ENCODE data around the gene RTN1. TPM values are rescaled to one million over a fixed set of nuclear protein-coding genes. Genes with fewer than 3 reads are reported as not detected.
"Not testable (repeated sequence)": the region's sequence is repeated elsewhere in the genome, so short reads cannot be mapped to it uniquely, and the experiment has no call there.

RTN1 gene
- total and polyA plus RNA-seq, 8 donors = 0.61 to 10.6 (median 2.4) TPM; not detected in 2

DNA sequence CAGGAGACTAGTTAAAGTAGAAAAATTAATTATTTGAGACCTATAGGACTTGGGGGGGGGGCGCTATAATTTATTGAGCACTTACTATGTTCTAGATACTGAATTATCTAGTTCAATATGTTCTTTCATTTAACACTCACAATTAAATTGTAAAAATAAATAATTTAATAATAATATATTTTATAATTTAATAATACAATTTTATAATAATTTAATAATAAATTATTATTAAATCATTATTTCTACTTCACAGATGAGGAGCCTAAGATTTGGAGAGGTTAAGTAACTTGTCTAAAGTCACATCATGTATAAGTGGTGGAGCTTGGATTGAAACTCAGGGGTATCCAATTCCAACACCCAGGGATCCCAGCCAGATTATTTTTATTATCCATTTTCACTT lies 195.2 kb downstream of the RTN1 start:
- 73 to 93% (median 89%) methylated on average over 1 of the region's 1 CpG for WGBS, 5 donors
- no peaks in the 10 kb centered on the region for H3K4me1 ChIP-seq
- intact Hi-C loops (cut with DNase I; ENCODE audit: low total_unique reads) = no loop called here

DNA sequence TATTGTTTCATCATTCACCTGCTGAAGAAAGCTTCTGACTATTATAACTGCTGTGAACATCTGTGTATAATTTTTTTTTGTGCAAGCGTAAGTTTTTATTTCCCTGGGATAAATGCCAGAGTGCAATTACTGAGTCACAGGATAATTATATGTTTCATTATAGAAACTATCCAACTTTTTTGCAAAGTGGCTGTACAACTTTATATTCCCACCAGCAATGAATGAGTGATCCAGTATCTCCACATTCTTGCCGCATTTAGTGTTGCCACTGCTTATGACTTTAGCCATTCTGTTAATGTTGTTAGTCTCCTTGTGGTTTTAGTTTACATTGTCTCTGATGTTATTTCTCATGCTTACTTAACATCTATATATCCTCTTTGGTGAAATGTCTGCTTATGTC lies 205.8 kb downstream of the RTN1 start:
- no peaks in the 10 kb centered on the region for H3K4me1 ChIP-seq
- 79 to 92% (median 89%) methylated on average over 2 of the region's 2 CpGs for WGBS, 5 donors
- TF ChIP-seq POLR2A (IDR thresholded peaks at IDR 0.05) (no peak), EP300 (IDR thresholded peaks at IDR 0.05) (no peak), POLR2AphosphoS5 (IDR thresholded peaks at IDR 0.05) (no peak)
- TF ChIP-seq, protein P1, sequence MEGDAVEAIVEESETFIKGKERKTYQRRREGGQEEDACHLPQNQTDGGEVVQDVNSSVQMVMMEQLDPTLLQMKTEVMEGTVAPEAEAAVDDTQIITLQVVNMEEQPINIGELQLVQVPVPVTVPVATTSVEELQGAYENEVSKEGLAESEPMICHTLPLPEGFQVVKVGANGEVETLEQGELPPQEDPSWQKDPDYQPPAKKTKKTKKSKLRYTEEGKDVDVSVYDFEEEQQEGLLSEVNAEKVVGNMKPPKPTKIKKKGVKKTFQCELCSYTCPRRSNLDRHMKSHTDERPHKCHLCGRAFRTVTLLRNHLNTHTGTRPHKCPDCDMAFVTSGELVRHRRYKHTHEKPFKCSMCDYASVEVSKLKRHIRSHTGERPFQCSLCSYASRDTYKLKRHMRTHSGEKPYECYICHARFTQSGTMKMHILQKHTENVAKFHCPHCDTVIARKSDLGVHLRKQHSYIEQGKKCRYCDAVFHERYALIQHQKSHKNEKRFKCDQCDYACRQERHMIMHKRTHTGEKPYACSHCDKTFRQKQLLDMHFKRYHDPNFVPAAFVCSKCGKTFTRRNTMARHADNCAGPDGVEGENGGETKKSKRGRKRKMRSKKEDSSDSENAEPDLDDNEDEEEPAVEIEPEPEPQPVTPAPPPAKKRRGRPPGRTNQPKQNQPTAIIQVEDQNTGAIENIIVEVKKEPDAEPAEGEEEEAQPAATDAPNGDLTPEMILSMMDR (IDR thresholded peaks at IDR 0.05) = no peak
- H3K27me3 ChIP-seq = no peaks in the 10 kb centered on the region
- H3K9me3 ChIP-seq = peaks cover 0 to 13% (median 3%) of the 10 kb centered on the region in 4 donors
- H3K27ac ChIP-seq = no peak overlapping the region
- no peak overlapping the region for H3K4me3 ChIP-seq
- DNase-seq = no peak
- H3K36me3 ChIP-seq = no peaks in the 10 kb centered on the region
- intact Hi-C loops (cut with DNase I; ENCODE audit: low total_unique reads) = no loop called here

More for the DNA sequence above, 195.2 kb downstream of the RTN1 start:
- H3K27me3 ChIP-seq = no peaks in the 10 kb centered on the region
- peaks cover 0 to 6% (median 0%) of the 10 kb centered on the region in 4 donors for H3K9me3 ChIP-seq
- no peak for DNase-seq
- no peak overlapping the region for H3K27ac ChIP-seq
- no peaks in the 10 kb centered on the region for H3K36me3 ChIP-seq
- no peak overlapping the region for H3K4me3 ChIP-seq
- TF ChIP-seq POLR2AphosphoS5 (IDR thresholded peaks at IDR 0.05) (no peak), POLR2A (IDR thresholded peaks at IDR 0.05) (no peak), EP300 (IDR thresholded peaks at IDR 0.05) (no peak)
- TF ChIP-seq, protein P1 (IDR thresholded peaks at IDR 0.05) = no peak

GRCh38 chr14:59657769-59658168 lies 212.8 kb downstream of the RTN1 start:
- peaks cover 0 to 27% (median 5%) of the 10 kb centered on the region in 4 donors for H3K9me3 ChIP-seq
- DNase-seq = no peak
- H3K36me3 ChIP-seq = no peaks in the 10 kb centered on the region
- no peak overlapping the region for H3K27ac ChIP-seq
- 61 to 100% (median 65%) methylated on average over 1 to 7 of the region's 7 CpGs for WGBS, 5 donors
- no peak for TF ChIP-seq EP300 (IDR thresholded peaks at IDR 0.05)
- TF ChIP-seq, protein P1 (IDR thresholded peaks at IDR 0.05) = no peak
- TF ChIP-seq POLR2AphosphoS5 (IDR thresholded peaks at IDR 0.05) = no peak
- no peak for TF ChIP-seq POLR2A (IDR thresholded peaks at IDR 0.05)
- no peak overlapping the region for H3K4me3 ChIP-seq
- H3K4me1 ChIP-seq = no peaks in the 10 kb centered on the region
- no peaks in the 10 kb centered on the region for H3K27me3 ChIP-seq
- intact Hi-C loops (cut with DNase I; ENCODE audit: low total_unique reads) = no loop called here

GRCh38 chr14:59656473-59656872 lies 214.1 kb downstream of the RTN1 start:
- Histone ChIP-seq H3K4me1 (no peaks in the 10 kb centered on the region), H3K4me3 (no peak overlapping the region), H3K27me3 (no peaks in the 10 kb centered on the region), H3K27ac (no peak overlapping the region), H3K36me3 (no peaks in the 10 kb centered on the region), H3K9me3 (peaks cover 0 to 30% (median 7%) of the 10 kb centered on the region in 4 donors)
- no peak for DNase-seq
- intact Hi-C loops (cut with DNase I; ENCODE audit: low total_unique reads) = no loop called here
- TF ChIP-seq POLR2A (IDR thresholded peaks at IDR 0.05) (no peak), POLR2AphosphoS5 (IDR thresholded peaks at IDR 0.05) (no peak)
- 69 to 90% (median 78%) methylated on average over 2 of the region's 2 CpGs for WGBS, 5 donors

- H3K4me3 ChIP-seq; H3K27ac ChIP-seq; H3K36me3 ChIP-seq; H3K4me1 ChIP-seq; H3K27me3 ChIP-seq; intact Hi-C loops (cut with DNase I; ENCODE audit: low total_unique reads); DNase-seq: not testable (repeated sequence)
- 86 to 89% (median 88%) methylated on average over 10 of the region's 10 CpGs for WGBS, 5 donors
- H3K9me3 ChIP-seq = peaks cover 0 to 43% (median 11%) of the 10 kb centered on the region in 4 donors
These were observed 216.4 kb downstream of the RTN1 start for GRCh38 chr14:59654131-59654530.

- H3K4me1 ChIP-seq; H3K36me3 ChIP-seq; H3K27me3 ChIP-seq; intact Hi-C loops (cut with DNase I; ENCODE audit: low total_unique reads); H3K4me3 ChIP-seq; H3K27ac ChIP-seq; DNase-seq: not testable (repeated sequence)
- peaks cover 0 to 74% (median 38%) of the 10 kb centered on the region in 4 donors for H3K9me3 ChIP-seq
- WGBS, 5 donors = 88 to 97% (median 96%) methylated on average over 1 of the region's 1 CpG
These were observed 223.7 kb downstream of the RTN1 start for GRCh38 chr14:59646832-59647231.
